GM12878 (cell line): ENCODE measurements around the gene TOX2. TPM values are rescaled to one million over a fixed set of nuclear protein-coding genes. Genes with fewer than 3 reads are reported as not detected.

Experiments
- ATAC-seq: fragments of 200-7000 bp; cut with Tn5 transposase; 3 replicates; pipeline ENCODE4 v1.9.1; 2020; ENCODE audit warnings: mild to moderate bottlenecking, moderate library complexity
- BruUV-seq: library from RNA; stranded (reverse); fragments of 400-500 nt; replicated peaks from 2 replicates; lab custom pipeline; 2021; lab: Mats Ljungman, UMichigan
- CTCF ChIA-PET: fragments of 300-600 bp; sonication (Branson Sonifier 250); formaldehyde crosslinking; extraction: SDS; loops from one replicate; lab custom pipeline; 2021; ENCODE audit warnings: inconsistent platforms; lab: Yijun Ruan, JAX
- POLR2A ChIA-PET: fragments of 350-600 bp; formaldehyde crosslinking; extraction: SDS; loops from one replicate; lab custom pipeline; 2021; ENCODE audit warnings: inconsistent platforms; lab: Charles Lee
- RAD21 ChIA-PET: fragments of 300-600 bp; sonication (Branson Sonifier 250); formaldehyde crosslinking; loops from one replicate; lab custom pipeline; 2023; ENCODE audit warnings: antibody characterized with exemption; ENCODE audit not compliant: unreplicated experiment; lab: Charles Lee
- SMC1A ChIA-PET: fragments of 300-600 bp; sonication (Branson Sonifier 250); formaldehyde crosslinking; loops from one replicate; lab custom pipeline; 2023; ENCODE audit not compliant: unreplicated experiment, uncharacterized antibody; lab: Charles Lee
- DNase-seq: peaks from one replicate; pipeline ENCODE4 v3.0.0-alpha.2; 2011; ENCODE audit warnings: low read depth, low spot score
- FAIRE-seq: peaks from 3 replicates; lab custom pipeline; 2011; peaks lifted over from hg19 to GRCh38; lab: Jason Lieb, UNC
- H2AFZ ChIP-seq: 2 replicates; pipeline ENCODE4 v1.6.0; 2011; ENCODE audit warnings: low read depth, low read length, control low read depth; ENCODE audit not compliant: control insufficient read depth
- H3K27ac ChIP-seq: 2 replicates; pipeline ENCODE4 v1.5.1; 2011; ENCODE audit warnings: control low read depth; ENCODE audit not compliant: control insufficient read depth, insufficient read depth
- H3K27me3 ChIP-seq, 2 experiments: replicated peaks in 1 of 2; 2 replicates each; pipeline versions ENCODE4 v1.6.0 to v1.6.1; 2011; ENCODE audit warnings: low read length in 1 of 2; ENCODE audit not compliant: control insufficient read depth in 2 of 2, insufficient read depth in 2 of 2
- H3K36me3 ChIP-seq, 2 experiments: 2 replicates each; pipeline ENCODE4 v1.5.1; 2011; ENCODE audit warnings: low read length in 1 of 2; ENCODE audit not compliant: control insufficient read depth in 2 of 2, insufficient read depth in 2 of 2
- H3K4me1 ChIP-seq: 2 replicates; pipeline ENCODE4 v1.6.1; 2011; ENCODE audit warnings: mild to moderate bottlenecking, low read length, moderate library complexity, mixed read lengths; ENCODE audit not compliant: control insufficient read depth, insufficient read depth
- H3K4me2 ChIP-seq: 2 replicates; pipeline ENCODE4 v1.6.0; 2011; ENCODE audit warnings: control low read depth; ENCODE audit not compliant: control insufficient read depth, insufficient read depth
- H3K4me3 ChIP-seq: fragments of 200-600 bp; sonication (generic); 2 replicates; pipeline ENCODE4 v1.5.1; 2016
- H3K79me2 ChIP-seq: 2 replicates; pipeline ENCODE4 v1.6.0; 2011; ENCODE audit warnings: low read length; ENCODE audit not compliant: control insufficient read depth, insufficient read depth
- H3K9ac ChIP-seq: 2 replicates; pipeline ENCODE4 v1.8.0; 2011; ENCODE audit warnings: low read length, control low read depth, mixed read lengths; ENCODE audit not compliant: control insufficient read depth, insufficient read depth
- H3K9me3 ChIP-seq: replicated peaks from 3 replicates; pipeline ENCODE4 v1.5.1; 2011; ENCODE audit warnings: mild to moderate bottlenecking, low read length; ENCODE audit not compliant: control insufficient read depth, insufficient read depth
- H4K20me1 ChIP-seq: 2 replicates; pipeline ENCODE4 v1.6.0; 2011; ENCODE audit not compliant: control insufficient read depth, insufficient read depth
- BCL11A ChIP-seq: IDR thresholded peaks from 2 replicates; pipeline ENCODE4 v1.6.1; 2011; ENCODE audit warnings: low read depth, low read length
- BMI1 ChIP-seq: fragments of 450-650 bp; IDR thresholded peaks from 2 replicates; pipeline ENCODE4 v1.6.1; 2016; ENCODE audit warnings: mild to moderate bottlenecking, moderate library complexity, borderline replicate concordance
- BRCA1 ChIP-seq: IDR thresholded peaks from 2 replicates; pipeline ENCODE4 v1.6.1; 2011; ENCODE audit warnings: low read depth, low read length, improper control_type of control experiment
- CBFB ChIP-seq: IDR thresholded peaks from 2 replicates; pipeline ENCODE4 v1.6.1; 2016; ENCODE audit warnings: antibody characterized with exemption, low read depth
- CBX5 ChIP-seq: sonication (generic); IDR thresholded peaks from 2 replicates; pipeline ENCODE4 v1.6.1; 2016; ENCODE audit warnings: low read depth, moderate library complexity, mild to moderate bottlenecking, inconsistent platforms
- GABPA ChIP-seq: IDR thresholded peaks from 2 replicates; pipeline ENCODE4 v1.6.1; 2014; ENCODE audit warnings: antibody characterized with exemption, low read depth, mild to moderate bottlenecking, inconsistent platforms
- IKZF2 ChIP-seq, 2 experiments: fragments of 450-650 bp; IDR thresholded peaks; 2 replicates each; pipeline ENCODE4 v1.6.1; 2017; ENCODE audit warnings: mild to moderate bottlenecking in 2 of 2, moderate library complexity in 2 of 2
- PML ChIP-seq: IDR thresholded peaks from 2 replicates; pipeline ENCODE4 v1.6.1; 2012; ENCODE audit warnings: low read length, inconsistent platforms
- SP1 ChIP-seq: IDR thresholded peaks from one replicate; pipeline ENCODE4 v1.6.1; 2011; ENCODE audit warnings: low read depth, low read length
- SPI1 ChIP-seq: IDR thresholded peaks from 2 replicates; pipeline ENCODE4 v1.6.1; 2011; ENCODE audit warnings: low read depth, mild to moderate bottlenecking, low read length, moderate library complexity, borderline replicate concordance; ENCODE audit not compliant: insufficient read depth
- STAT1 ChIP-seq: fragments of 450-650 bp; conservative IDR thresholded peaks from 2 replicates; pipeline ENCODE4 v1.6.1; 2014; ENCODE audit warnings: antibody characterized with exemption, mild to moderate bottlenecking
- TCF12 ChIP-seq: IDR thresholded peaks from 2 replicates; pipeline ENCODE4 v1.6.1; 2011; ENCODE audit warnings: low read depth, mild to moderate bottlenecking, low read length
- ZNF217 ChIP-seq: fragments of 450-650 bp; IDR thresholded peaks from 2 replicates; pipeline ENCODE4 v1.6.1; 2017; ENCODE audit warnings: antibody characterized with exemption, mild to moderate bottlenecking
- WGBS: methylation state at CpG from one replicate; pipeline ENCODE4 v1.1.6; 2016; ENCODE audit warnings: low lambda C conversion rate; ENCODE audit not compliant: insufficient replicate concordance, insufficient coverage; ENCODE audit errors: missing lambda C conversion rate; 5-methylcytosine and 5-hydroxymethylcytosine counted together
- in situ Hi-C: fragments of 300-500 bp; cut with MboI; formaldehyde crosslinking; loops from 9 replicates; pipeline ENCODE4 v1.14.3; 2018; ENCODE audit warnings: mixed read lengths
- intact Hi-C: fragments of 100-400 bp; cut with micrococcal nuclease; formaldehyde crosslinking; loops from one replicate; pipeline ENCODE4 v1.14.2; 2022; ENCODE audit not compliant: unreplicated experiment
- polyA plus RNA-seq, 11 experiments: library from polyadenylated mRNA; depleted of rRNA in 4 of 11; unstranded in 6 of 11; stranded (reverse) in 5 of 11; fragments of >200 nt; fragmentation: Nextera tagmentation in 4 of 11; fragmentation: Illumina TruSeq in 1 of 11; extraction: Ambion mirVana in 4 of 11; extraction: Trizol in 1 of 11; gene quantifications; 1 replicate in 1 of 11; 2 replicates in 10 of 11; pipeline versions ENCODE4 v1.2.1 to v1.2.3, GENCODE V29; 2011 to 2016; ENCODE audit warnings: inconsistent platforms in 2 of 11, missing spikeins in 2 of 11, low read depth in 1 of 11
- total RNA-seq, 4 experiments: library from RNA; depleted of rRNA in 3 of 4; stranded (reverse); fragments of >200 nt in 3 of 4; fragmentation: Illumina TruSeq in 1 of 4; extraction: Trizol in 1 of 4; gene quantifications; 2 replicates each; pipeline versions ENCODE4 v1.2.1 to v1.2.3, GENCODE V29; 2013 to 2021
- TF ChIP-seq, protein P1 (sequence below): fragments of 450-650 bp; formaldehyde crosslinking; IDR thresholded peaks from 2 replicates; pipeline ENCODE4 v1.5.0; 2022; ENCODE audit warnings: mild to moderate bottlenecking, missing genetic modification characterization

TOX2 gene
- total and polyA plus RNA-seq, 10 of the 15 experiments (the other 5 are each of a cell fraction or from before 2014, with no cell fraction given) = 2.6 to 40.5 (median 7.9) TPM

DNA sequence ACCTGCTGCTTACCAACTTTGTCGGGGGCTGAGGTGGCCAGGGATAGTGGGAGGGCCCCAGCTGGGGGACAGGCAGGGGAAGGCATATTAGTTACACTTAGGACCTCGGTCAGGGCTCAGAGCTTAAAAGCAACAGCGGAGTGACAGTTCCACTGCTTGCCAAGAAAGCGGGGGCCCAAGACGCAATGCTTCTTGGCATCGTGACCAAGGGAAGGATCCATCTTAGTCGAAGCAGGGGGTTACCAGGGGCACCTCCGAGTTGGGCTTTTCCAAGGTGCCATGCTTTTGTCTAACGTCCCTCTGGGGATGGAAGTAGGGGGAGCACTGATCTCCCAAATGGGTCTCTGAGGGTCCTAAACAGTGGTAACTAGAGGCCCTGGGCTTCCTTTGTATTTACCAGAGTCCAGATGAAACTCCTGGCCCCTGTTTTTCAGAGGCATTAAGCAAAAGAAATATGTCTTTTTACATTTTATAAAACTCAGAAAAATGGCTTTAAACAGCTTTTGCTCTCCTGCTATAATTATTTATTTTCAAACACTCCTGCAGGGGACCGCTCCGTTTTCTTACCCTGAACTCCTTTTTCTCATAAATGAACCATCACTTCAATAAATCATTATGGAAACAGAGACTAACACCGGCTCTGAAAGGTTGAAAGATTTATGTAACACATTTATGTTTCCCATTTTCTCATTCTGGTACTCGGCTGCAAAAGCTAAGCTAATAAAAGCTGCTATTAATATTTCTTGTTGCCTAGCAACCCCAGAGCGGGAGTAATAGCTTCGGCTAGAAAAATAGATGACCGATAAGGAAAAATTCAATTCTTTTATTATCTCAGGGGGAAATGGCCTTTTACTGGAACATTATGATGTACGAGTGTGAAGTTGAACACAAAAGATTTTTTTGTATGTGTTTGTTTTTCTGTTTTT, 100.4 kb downstream of the TOX2 start:
- no peaks in the 10 kb centered on the region for H3K9me3 ChIP-seq
- intact Hi-C loops = no loop called here
- TF ChIP-seq BMI1 = peak; percentile 72
- no peak for TF ChIP-seq STAT1
- TF ChIP-seq, all 136 proteins: peak for 1
- Histone ChIP-seq H2AFZ (no peak overlapping the region), H3K27me3 (no peaks in the 10 kb centered on the region), H3K36me3 (no peaks in the 10 kb centered on the region; a peak in 1 of 4 replicates), H4K20me1 (no peaks in the 10 kb centered on the region), H3K27ac (no peak overlapping the region), H3K4me3 (no peak overlapping the region), H3K4me1 (peaks cover 10% of the 10 kb centered on the region; the same call in 1 of the 2 replicates), H3K9ac (no peak overlapping the region), H3K4me2 (no peak overlapping the region), H3K79me2 (no peaks in the 10 kb centered on the region)
- POLR2A ChIA-PET = no interaction called here
- WGBS = 78% methylated on average over 17 of the region's 17 CpGs
- in situ Hi-C loops = no loop called here
- DNase-seq = no peak
- RAD21 ChIA-PET = interaction anchor here (1.0 to 1.8 kb wide), 3 partner anchors 12 to 89 kb away, joined by 3 to 5 read pairs (median 4); no protein-coding TSS in a partner anchor
- SMC1A ChIA-PET = interaction anchor here (0.7 to 3.5 kb wide), 10 partner anchors 8 to 89 kb away, joined by 3 to 17 read pairs (median 5); no protein-coding TSS in a partner anchor
- no peak for ATAC-seq
- CTCF ChIA-PET = interaction anchor here (1.1 to 1.9 kb wide), 3 partner anchors 12 to 75 kb away, joined by 3 to 6 read pairs (median 6); no protein-coding TSS in a partner anchor
- no peak for FAIRE-seq
- no TSS peak for BruUV-seq

DNA sequence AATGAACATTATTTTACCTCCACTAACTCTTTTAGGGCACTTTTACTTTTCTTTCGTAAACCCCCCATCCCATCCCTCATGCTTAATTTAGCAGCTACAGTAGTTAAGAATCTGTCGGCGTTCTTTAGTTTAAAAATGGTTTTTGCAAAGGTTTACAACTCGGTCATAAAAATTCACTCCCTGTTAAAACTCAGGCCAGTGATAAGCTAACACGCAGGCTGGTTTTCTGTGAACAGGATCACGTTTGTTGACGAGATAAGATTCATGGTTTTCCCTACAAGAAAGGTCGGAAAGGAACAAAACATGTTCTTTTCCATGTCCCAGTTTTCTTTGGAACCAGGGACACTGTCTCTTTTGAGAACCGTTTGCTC, 101.1 kb downstream of the TOX2 start:
- H3K79me2 ChIP-seq = no peaks in the 10 kb centered on the region
- H3K4me2 ChIP-seq = no peak overlapping the region
- intact Hi-C loops (no loop called here), in situ Hi-C loops (no loop called here)
- BruUV-seq = no TSS peak
- CTCF ChIA-PET = interaction anchor here (1.1 to 1.9 kb wide), 3 partner anchors 11 to 76 kb away, joined by 3 to 6 read pairs (median 6); no protein-coding TSS in a partner anchor
- peaks cover 10% of the 10 kb centered on the region; the same call in 1 of the 2 replicates for H3K4me1 ChIP-seq
- no peak overlapping the region for H3K27ac ChIP-seq
- no peaks in the 10 kb centered on the region for H3K27me3 ChIP-seq
- no peak overlapping the region for H3K9ac ChIP-seq
- H3K4me3 ChIP-seq = no peak overlapping the region
- ATAC-seq (no peak), FAIRE-seq (no peak), DNase-seq (no peak)
- H2AFZ ChIP-seq = no peak overlapping the region
- POLR2A ChIA-PET = no interaction called here
- WGBS = 81% methylated on average over 9 of the region's 9 CpGs
- no peaks in the 10 kb centered on the region; a peak in 1 of 4 replicates for H3K36me3 ChIP-seq
- no peaks in the 10 kb centered on the region for H4K20me1 ChIP-seq
- RAD21 ChIA-PET = interaction anchor here (1.0 to 1.5 kb wide), 2 partner anchors 13 to 65 kb away, joined by 3 to 4 read pairs; no protein-coding TSS in a partner anchor
- SMC1A ChIA-PET = interaction anchor here (0.7 to 3.5 kb wide), 9 partner anchors 8 to 89 kb away, joined by 3 to 17 read pairs (median 5); no protein-coding TSS in a partner anchor
- H3K9me3 ChIP-seq = no peaks in the 10 kb centered on the region
- TF ChIP-seq CBX5 (no peak), GABPA (no peak), IKZF2 (IDR thresholded peaks at IDR 0.05) (no peak), TCF12 (no peak), CBFB (no peak), PML (no peak), SP1 (no peak), ZNF217 (no peak), BRCA1 (no peak), BCL11A (no peak), SPI1 (no peak)
- TF ChIP-seq, protein P1, sequence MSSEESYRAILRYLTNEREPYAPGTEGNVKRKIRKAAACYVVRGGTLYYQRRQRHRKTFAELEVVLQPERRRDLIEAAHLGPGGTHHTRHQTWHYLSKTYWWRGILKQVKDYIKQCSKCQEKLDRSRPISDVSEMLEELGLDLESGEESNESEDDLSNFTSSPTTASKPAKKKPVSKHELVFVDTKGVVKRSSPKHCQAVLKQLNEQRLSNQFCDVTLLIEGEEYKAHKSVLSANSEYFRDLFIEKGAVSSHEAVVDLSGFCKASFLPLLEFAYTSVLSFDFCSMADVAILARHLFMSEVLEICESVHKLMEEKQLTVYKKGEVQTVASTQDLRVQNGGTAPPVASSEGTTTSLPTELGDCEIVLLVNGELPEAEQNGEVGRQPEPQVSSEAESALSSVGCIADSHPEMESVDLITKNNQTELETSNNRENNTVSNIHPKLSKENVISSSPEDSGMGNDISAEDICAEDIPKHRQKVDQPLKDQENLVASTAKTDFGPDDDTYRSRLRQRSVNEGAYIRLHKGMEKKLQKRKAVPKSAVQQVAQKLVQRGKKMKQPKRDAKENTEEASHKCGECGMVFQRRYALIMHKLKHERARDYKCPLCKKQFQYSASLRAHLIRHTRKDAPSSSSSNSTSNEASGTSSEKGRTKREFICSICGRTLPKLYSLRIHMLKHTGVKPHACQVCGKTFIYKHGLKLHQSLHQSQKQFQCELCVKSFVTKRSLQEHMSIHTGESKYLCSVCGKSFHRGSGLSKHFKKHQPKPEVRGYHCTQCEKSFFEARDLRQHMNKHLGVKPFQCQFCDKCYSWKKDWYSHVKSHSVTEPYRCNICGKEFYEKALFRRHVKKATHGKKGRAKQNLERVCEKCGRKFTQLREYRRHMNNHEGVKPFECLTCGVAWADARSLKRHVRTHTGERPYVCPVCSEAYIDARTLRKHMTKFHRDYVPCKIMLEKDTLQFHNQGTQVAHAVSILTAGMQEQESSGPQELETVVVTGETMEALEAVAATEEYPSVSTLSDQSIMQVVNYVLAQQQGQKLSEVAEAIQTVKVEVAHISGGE (CRISPR knock-in tag) = no peak
